OCI-LY3 (cell line): ENCODE data around the gene RILPL1.
"Not testable (repeated sequence)": the region's sequence is repeated elsewhere in the genome, so short reads cannot be mapped to it uniquely, and the experiment has no call there.

Source experiments
- EZH2phosphoT487 ChIP-seq: fragments of 200-600 bp; shearing (Covaris generic); IDR thresholded peaks from 2 replicates; pipeline ENCODE4 v1.6.1; 2018; ENCODE audit warnings: antibody characterized with exemption, mixed run types, low read depth
- TF ChIP-seq, protein P1 (sequence below): fragments of 200-600, 300-600 bp; sonication (generic); IDR thresholded peaks from 2 replicates; pipeline ENCODE4 v1.5.1; 2014; ENCODE audit warnings: antibody characterized with exemption, low read length, low read depth

DNA sequence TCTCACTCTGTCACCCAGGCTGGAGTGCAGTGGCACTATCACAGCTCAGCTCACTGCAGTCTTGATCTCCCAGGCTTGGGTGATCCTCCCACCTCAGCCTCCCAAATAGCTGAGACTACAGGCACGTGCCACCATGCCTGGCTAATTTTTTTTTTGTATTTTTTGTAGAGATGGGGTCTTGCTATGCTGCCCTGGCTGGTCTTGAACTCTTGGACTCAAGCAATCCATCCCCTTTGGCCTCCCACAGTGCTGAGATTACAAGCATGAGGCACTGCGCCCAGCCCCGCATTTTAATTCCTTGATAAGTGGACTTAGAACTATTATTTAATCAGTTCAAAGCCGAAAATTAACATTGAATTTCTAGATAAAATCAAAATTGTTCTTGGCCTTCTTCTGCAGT, 45.3 kb upstream of the RILPL1 start:
- not testable (repeated sequence) for TF ChIP-seq EZH2phosphoT487
- TF ChIP-seq, protein P1, sequence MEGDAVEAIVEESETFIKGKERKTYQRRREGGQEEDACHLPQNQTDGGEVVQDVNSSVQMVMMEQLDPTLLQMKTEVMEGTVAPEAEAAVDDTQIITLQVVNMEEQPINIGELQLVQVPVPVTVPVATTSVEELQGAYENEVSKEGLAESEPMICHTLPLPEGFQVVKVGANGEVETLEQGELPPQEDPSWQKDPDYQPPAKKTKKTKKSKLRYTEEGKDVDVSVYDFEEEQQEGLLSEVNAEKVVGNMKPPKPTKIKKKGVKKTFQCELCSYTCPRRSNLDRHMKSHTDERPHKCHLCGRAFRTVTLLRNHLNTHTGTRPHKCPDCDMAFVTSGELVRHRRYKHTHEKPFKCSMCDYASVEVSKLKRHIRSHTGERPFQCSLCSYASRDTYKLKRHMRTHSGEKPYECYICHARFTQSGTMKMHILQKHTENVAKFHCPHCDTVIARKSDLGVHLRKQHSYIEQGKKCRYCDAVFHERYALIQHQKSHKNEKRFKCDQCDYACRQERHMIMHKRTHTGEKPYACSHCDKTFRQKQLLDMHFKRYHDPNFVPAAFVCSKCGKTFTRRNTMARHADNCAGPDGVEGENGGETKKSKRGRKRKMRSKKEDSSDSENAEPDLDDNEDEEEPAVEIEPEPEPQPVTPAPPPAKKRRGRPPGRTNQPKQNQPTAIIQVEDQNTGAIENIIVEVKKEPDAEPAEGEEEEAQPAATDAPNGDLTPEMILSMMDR = not testable (repeated sequence)
